Renal cortex interstitium (tissue), 15 donors: ENCODE results near the gene MBD3L1. TPM values are rescaled to one million over a fixed set of nuclear protein-coding genes. Genes with fewer than 3 reads are reported as not detected.

Experiments
- DNase-seq, 11 donors: peaks; one replicate each; pipeline ENCODE4 v3.0.0-alpha.2; 2013; ENCODE audit warnings: low read depth in 9 of 11, low spot score in 4 of 11; ENCODE audit errors: extremely low read depth in 1 of 11
- long read RNA-seq, 16 experiments: transcript quantifications; one replicate each; lab custom pipeline, GENCODE V29; 2026
- polyA plus RNA-seq, 3 donors: library from polyadenylated mRNA; unstranded; fragments of 120-200 nt; gene quantifications; one replicate each; pipeline ENCODE4 v1.2.1, GENCODE V29; 2013; ENCODE audit not compliant: insufficient read length in 3 of 3

The MBD3L1 gene
- not detected for polyA plus RNA-seq
- long read RNA-seq, donor 1 = 0 reads
- long read RNA-seq, donor 2 = 0 reads
- long read RNA-seq, donor 3 = 0 reads
- long read RNA-seq, donor 4 = 0 reads
- long read RNA-seq, donor 5 = 0 reads
- long read RNA-seq, donor 6 = 0 reads
- long read RNA-seq, donor 7 = 0 reads
- long read RNA-seq, donor 8 = 0 reads
- long read RNA-seq, donor 9 = 0 reads
- long read RNA-seq, donor 10, partial matches to known transcripts = 6 of 6 reads
- long read RNA-seq, donor 10, other reads (novel, unspliced or antisense) = 0 of 6 reads
- long read RNA-seq, donor 11 = 0 reads
- long read RNA-seq, donor 12 = 0 reads
- long read RNA-seq, donor 13 = 0 reads
- long read RNA-seq, donor 14 = 0 reads
- long read RNA-seq, donor 15 = 0 reads
- long read RNA-seq, donor 16 = 0 reads

- DNase-seq = peak; percentile 80 to 95 (median 91)
Observed at GRCh38 chr19:8832132-8833021, at the start of gene MBD3L1, which contains the start of gene ZNF558. MBD3L1 (plus strand) TSS chr19:8832377; CDS start chr19:8842679, 10,302 bp downstream. ZNF558 (minus strand) TSS chr19:8832304; CDS start chr19:8822659, 9,645 bp downstream.

- no peak for DNase-seq
Observed at GRCh38 chr19:8794823-8795222, 37.4 kb upstream of the MBD3L1 start.

- no peak for DNase-seq
Observed at GRCh38 chr19:8806661-8807060, 25.5 kb upstream of the MBD3L1 start.

GRCh38 chr19:8811315-8812172 is 20.6 kb upstream of the MBD3L1 start:
- DNase-seq = no peak

- DNase-seq = no peak
Observed at GRCh38 chr19:8814176-8814575, 18.0 kb upstream of the MBD3L1 start.

- DNase-seq = no peak
Observed at GRCh38 chr19:8815780-8816179, 16.4 kb upstream of the MBD3L1 start.

GRCh38 chr19:8820234-8820633 is 11.9 kb upstream of the MBD3L1 start:
- DNase-seq = no peak

GRCh38 chr19:8821748-8822241 is 10.4 kb upstream of the MBD3L1 start:
- no peak for DNase-seq

GRCh38 chr19:8826371-8826770 is 5.8 kb upstream of the MBD3L1 start:
- DNase-seq = no peak

- no peak for DNase-seq
Observed at GRCh38 chr19:8827277-8827676, 4.9 kb upstream of the MBD3L1 start.

GRCh38 chr19:8831373-8831772 is 804 bp upstream of the MBD3L1 start:
- peak in 1 of 11 donors; percentile 11 for DNase-seq

GRCh38 chr19:8831832-8832131 is 395 bp upstream of the MBD3L1 start:
- DNase-seq = peak in 2 of 11 donors; percentile 20 to 24

- no peak for DNase-seq
Observed at GRCh38 chr19:8835446-8835845, 3.3 kb downstream of the MBD3L1 start.

- DNase-seq = no peak
Observed at GRCh38 chr19:8835877-8836276, 3.7 kb downstream of the MBD3L1 start.

- DNase-seq = no peak
Observed at GRCh38 chr19:8840708-8841107, 8.5 kb downstream of the MBD3L1 start.

- no peak for DNase-seq
Observed at GRCh38 chr19:8846819-8847218, 14.6 kb downstream of the MBD3L1 start.

- DNase-seq = no peak
Observed at GRCh38 chr19:8849232-8849631, 17.1 kb downstream of the MBD3L1 start.

GRCh38 chr19:8850488-8850887 is 18.3 kb downstream of the MBD3L1 start:
- no peak for DNase-seq

- DNase-seq = no peak
Observed at GRCh38 chr19:8858260-8858659, 26.1 kb downstream of the MBD3L1 start.
